Superior temporal gyrus (tissue), 1 donor: Measurements from ENCODE around the gene NPPB.
A peak's percentile ranks its signal among the peaks of the same experiment; 100 is the strongest.

Source experiments
- DNase-seq: peaks from one replicate; pipeline ENCODE4 v3.0.0-alpha.2; 2016; ENCODE audit errors: extremely low spot score

Gene NPPB

DNA sequence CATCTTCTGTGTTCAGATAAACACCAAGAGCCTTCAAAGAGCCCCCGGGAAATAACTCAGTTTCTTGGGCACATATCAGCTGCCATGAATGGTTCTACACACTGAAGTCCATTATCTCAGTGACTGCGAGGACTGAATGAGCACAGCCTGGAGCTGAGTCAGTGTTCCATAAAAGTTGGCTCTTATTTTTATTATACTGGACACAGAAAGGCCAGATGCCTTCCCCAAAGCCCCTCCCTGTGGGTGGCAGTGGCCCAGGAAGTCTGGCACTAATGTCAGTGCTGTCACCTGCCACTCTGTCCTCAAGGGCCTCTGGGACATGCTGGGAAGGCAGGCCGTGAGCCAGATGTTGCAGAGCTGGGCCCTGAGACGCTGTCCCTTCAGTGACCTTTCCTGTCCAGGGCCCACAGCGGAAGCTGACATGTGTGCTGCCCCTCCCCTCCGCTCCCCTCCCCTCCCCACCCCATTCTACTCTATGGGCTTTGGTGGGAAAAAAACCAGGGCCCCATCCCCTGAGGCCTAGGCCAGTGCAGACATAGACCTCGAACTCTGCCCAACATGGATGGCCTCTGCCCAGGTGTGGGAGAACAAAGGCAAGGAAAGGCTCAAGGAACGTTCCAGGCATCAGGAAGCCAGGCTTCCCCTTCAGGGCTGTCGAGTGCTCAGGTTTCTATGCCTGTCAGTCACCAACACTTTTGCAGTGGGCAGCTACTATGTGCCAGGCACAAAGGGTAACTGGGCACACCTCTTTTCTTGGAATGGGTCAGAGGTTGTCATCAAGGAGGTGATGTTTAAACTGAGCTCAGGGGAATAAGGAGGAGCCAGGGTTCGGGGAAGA, 22.4 kb upstream of the NPPB start:
- peak; percentile 34 for DNase-seq

DNA sequence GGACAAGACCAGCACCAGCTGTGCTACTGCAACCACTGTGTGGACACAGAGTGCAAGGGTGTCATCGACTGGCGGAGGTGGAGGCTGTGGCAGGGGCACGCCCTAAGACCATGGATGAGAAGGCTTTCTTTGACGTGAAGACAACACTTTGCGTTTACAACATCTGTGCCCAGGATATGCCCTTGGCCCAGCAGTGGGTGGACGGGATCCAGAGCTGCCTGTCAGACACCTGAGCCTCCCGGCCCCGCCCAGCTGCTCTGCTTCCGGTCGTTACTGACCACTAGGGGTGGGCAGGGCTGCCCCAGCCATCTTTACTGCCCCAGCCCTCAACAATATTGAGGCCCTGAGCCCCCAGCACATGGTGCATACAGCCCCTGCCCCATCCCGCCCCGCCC, 21.4 kb upstream of the NPPB start:
- DNase-seq, result no peak

DNA sequence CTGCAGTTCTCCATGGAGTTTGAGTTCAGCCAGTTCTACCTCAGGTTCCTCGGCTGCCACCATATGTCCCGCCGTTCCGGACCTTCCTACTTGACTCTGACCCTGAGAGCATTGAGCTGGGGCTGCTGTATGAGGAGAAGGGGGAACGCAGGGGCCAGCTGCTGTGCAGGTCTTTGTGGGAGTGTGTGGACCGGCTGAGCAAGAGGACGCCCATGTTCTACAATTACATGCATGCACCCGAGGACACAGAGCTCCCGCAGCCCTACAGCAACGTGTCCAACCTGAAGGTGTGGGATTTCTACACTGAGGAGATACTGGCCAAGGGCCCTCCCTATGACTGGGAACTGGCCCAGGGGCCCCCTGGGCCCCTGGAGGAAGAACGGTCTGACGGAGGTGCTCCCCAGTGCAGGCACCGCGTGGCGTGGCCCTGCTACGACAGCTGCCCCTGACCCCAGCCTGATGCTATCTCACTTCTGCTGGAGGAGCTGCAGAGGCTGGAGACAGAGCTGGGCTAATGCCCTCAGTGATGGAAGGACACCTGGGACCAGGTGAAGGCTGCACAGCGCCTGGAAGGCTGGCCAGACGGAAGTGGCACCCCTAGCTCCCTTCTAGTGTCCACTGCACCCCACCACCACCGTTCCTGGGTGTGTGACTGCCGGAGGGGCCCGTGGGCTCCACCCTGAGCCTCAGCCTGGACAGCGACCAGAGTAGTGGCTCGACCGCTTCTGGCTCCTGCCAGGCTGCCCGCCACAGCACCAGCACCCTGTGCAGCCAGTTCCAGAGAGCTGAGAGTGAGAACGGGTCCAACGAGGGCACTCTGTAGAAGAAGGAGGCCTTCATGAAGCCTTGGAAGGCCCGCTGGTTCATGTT, 20.8 kb upstream of the NPPB start:
- no peak for DNase-seq

DNA sequence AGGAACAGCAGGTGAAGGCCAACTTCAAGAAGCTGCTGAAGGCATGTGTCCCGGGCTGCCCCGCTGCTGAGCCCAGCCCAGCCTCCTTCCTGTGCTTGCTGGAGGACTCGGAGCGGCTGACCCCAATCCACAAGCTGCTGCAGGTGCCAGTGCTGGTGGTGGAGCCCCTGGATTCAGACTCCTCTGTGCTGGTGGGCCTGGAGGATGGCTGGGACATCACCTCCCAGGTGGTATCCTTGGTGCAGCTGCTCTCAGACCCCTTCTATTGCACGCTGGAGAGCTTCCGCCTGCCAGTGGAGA, 20.1 kb upstream of the NPPB start:
- no peak for DNase-seq

DNA sequence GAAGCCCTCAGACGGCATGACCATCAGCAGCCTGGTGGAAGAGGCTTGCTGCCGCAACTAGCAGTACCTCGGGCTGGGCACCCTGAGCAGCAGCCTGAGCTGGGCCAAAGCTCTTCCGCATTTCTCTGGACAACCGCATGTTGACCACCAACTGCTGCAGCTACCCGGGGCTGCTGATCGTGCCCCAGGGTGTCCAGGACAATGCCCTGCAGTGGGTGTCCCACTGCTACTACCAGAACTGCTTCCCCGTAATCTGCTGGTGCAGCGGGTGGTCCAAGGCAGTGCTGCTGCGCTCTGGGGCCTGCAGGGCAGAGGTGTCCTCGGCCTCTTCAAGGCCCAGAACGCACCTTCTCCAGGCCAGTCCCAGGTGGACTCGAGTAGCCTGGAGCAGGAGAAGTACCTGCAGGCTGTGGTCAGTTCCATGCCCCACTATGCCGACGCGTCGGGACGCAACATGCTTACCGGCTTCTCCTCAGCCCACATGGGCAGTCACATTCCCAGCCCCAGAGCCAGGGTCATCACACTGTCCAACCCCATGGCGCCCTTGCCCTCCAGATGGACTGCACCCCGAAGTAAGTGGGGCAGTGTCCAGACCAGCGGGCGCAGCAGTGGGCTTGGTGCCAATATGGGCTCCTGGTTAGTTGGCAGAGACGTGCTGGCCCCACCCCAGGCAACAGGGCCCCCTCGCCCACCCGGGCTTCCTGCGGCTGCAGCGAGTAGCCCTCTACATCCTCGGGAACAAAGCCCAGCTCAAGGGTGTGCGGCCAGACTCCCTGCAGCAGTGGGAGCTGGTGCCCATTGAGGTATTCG, 19.5 kb upstream of the NPPB start:
- no peak for DNase-seq

DNA sequence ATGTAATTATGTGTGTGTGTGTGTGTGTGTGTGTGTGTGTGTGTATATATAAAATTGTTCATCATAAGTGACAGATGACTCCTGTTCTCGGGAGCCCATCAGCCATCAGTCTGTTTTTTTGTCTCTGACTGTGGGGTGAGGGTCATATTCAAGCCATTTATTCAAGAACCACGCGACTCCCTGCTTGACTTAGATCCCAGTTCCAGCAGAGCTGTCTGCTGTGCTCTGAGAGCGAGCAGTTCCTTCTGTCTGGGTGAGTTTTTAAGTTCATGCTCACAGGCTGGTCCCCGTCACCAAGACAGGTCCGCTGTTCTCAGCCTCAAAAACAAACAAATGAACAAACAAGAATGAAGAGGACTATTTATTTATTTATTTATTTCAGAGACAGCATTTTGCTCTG, 18.3 kb upstream of the NPPB start:
- DNase-seq, result no peak

DNA sequence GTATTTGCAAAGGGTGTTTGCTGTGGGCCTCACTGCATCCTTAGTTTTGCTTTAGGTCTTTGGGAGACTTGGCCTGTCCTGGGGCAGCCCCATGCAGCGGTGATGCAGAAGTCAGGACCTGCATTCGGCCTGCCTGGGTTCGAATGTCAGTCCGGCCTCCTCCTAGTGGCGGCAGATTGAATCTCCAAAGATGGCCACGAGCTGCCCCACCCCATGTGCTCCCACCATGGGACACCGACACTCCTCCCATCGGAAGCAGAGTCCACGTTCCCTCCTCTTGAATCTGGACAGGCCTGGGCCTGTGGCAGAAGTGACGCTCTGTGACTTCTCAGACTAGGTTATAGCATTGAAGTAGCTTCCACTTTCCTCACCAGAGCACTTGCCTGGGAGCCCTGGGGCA, 16.3 kb upstream of the NPPB start:
- no peak for DNase-seq

DNA sequence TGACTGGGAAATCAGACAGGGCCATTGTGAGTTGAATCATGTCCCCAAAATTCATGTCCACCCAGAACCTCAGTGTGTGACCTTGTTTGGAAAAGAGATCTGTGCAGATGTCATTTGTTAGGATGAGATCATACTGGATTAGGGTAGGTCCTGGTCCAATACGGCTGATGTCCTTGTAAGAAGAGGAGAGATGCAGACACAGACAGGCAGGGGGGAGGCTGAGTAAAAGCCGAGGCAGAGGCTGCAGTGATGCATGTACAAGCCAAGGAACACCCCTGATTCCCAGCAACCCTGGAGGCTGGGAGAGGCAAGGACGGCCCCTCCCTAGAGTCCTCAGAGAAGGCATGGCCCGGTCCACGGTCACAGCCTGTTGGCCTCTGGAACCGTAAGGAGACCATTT, 15.9 kb upstream of the NPPB start:
- no peak for DNase-seq

DNA sequence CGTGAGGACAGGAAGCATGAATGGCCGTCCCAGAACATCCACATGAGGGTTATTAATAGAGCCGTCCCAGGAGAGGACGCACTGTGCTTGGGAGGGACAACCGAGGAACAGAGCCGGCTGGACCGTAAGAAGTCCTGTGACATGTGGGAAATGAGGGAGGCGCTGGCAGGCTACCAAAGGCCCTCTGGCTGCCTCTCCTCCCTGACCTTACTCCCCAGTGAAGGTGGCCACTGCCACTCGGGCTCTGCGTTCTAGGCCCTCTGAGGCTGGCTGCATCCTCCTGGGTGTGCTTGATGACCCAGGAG, 15.5 kb upstream of the NPPB start:
- DNase-seq, result no peak

DNA sequence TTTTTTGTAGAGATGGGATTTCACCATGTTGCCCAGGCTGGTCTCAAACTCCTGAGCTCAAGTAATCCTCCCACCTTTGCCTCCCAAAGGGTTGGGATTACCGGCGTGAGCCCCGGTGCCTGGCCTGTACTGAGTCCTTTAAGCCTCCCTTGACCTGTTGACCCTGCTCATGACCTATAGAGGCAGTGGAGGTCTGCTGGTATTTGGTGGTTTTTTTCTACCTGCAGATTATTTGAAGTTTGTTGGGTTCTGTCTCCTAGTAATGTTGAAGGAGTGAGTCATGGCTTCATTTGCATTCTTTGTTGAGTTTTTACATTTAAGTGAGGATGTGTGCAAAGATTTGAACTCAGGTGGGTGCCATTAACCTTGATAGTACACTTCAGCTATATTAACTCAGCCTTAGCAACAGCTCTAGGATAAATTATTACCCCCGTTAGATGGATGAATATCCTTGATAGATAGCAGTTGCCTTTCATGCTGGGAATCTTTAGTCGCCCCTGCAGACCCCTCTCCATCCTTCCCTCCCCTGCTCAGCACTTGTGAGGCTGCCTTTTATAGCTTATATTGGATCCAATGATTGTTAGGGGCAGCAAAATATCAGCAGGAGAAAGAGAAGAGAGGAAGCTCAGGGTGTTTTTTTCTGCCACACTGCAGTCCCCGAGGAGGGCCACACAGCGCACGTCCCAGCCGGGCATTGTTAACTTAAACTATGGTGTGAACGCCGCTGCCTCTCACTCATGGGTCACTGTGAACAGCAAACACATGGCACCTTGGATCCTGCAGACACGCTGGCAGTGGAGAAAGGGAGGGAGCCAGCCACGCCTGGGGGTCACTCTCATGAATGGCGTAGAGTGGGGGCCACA, 14.9 kb upstream of the NPPB start:
- no peak for DNase-seq

DNA sequence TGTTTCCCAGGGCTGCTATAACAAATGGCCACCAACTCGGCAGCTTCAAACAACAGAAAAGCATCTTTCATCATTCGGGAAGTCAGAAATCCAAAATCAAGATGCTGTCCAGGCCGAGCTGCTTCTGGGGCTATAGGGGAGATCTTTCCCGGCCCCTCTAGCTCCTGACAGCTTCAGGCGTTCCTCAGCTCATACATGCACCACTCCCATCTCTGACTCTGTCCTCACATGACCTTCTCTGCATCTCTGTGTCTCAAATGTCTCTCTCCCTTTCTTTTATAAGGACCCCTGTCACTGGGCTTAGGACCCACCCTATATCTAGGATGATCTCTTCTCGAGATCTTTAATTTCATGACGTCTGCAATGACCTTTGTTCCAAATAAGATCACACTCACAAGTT, 13.8 kb upstream of the NPPB start:
- DNase-seq, result no peak

DNA sequence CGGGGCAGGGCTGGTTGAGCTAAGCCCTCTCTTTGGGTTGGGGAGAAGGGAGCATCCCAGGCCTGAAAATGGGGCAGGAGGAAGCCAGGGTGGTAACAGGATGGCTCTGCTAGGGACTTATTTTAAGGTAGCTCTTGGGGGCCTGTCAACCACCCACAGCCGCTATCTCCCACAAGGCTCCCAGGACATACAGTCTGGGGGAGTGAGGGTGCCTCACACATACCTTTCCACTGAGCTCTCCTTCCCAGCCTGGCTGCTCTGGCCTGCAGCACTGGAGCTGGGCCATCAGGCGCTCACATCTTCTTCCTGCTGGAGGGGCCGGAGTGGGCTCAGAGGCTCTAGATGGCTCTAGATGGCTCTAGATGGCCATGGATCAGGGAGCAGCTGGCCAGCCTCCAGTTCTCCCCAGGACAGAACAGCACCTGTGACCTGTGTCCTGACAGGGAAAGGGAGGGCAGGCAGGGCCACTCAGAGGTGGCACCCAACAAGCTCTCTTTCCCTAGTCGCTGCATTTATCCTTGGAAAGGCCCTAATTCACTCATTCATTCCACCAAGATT, 11.0 kb upstream of the NPPB start:
- DNase-seq, result no peak

DNA sequence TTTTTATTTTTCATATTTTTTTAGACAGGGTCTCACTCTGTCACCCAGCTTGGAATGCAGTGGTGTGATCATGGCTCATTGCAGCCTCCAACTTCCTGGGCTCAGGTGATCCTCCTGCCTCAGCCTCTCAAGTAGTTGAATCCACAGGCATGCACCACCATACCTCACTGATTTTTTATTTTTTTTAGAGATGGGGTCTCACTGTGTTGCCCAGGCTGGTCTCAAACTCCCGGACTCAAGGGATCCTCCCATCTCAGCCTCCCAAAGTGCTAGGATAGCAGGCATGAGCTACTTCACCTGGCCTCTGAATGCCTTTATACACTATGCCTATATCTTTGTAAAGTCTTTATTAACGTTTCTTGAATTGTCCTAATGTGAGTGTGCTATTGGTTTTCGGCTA, 10.4 kb upstream of the NPPB start:
- DNase-seq, result no peak

DNA sequence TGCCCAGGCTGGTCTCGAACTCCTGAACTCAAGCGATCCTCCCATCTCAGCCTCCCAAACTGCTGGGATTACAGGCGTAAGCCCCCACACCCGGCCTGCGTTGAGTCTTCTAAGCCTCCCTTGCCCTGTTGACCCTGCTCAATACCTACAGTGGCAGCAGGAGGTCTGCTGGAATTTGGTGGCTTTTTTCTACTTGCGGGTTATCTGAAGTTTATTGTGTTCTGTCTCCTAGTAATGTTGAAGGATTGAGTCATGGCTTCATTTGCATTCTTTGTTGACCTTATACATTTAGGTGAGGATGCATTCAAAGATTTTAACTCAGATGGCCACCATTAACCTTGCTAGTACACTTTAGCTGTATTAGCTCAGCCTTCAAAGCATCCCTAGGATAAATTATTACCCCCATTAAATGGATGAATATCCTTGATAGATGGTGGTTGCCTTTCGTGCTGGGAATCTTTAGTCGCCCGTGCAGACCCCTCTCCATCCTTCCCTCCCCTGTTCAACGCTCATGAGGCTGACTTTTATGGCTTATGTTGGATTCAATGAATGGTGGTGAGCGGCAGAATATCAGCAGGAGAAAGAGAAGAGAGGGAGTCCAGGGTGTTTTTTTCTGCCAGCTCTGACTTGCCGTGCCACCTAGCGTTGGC, 9.7 kb upstream of the NPPB start:
- DNase-seq, result no peak

DNA sequence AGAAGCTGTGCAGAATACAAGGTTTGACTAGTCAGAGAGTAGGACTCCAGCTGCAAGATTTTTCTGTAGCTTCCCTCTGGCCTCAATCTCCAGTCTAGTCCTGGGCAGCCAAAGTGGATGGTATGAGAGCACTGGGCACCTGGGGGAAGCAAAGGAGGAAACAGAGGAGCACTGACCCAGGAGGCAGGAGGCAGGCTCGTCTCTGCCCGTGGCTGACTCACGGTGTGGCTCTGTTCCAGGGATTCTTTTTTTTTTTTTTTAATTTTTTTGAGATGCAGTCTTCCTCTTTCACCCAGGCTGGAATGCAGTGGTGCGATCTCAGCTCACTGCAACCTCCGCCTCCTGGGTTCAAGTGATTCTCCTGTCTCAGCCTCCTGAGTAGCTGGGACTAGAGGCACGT, 4.1 kb upstream of the NPPB start:
- DNase-seq, result no peak

DNA sequence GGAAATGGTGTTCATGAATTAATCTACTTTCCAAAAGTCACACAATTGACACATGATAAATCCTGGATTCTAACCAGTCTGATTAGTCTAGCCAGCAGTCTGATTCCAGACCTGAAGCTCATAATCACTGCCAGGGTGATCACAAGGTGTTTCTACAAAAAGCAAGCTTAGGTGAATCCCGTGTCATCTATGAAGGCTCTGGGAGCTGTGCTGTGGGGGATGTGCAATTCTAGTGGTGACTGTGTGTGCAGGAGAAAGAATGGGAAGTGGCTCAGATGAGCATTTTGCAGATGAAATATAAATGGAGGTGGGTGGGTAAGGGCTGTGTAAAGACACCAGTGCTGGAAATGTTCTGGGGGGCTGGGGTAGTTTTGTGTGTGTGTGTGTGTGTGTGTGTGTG, 1.8 kb upstream of the NPPB start:
- no peak for DNase-seq

DNA sequence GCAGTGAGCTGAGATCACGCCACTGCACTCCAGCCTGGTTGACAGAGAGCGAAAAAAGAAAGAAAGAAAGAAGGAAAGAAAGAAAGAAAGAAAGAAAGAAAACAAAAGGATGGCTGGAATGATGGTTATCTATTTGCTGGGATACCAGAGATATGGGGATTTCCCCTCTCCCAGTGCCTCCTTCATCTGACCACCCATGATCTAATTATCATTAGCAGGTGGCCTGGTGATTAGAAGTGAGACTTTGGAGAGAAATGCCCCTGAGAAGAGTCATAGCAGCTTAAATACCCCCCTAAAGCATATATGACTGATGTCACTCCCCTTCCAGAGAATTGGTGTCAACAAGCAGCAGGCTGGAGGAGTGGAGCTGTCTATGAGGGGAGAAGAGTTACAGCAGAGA, 1.3 kb upstream of the NPPB start:
- DNase-seq, result no peak

DNA sequence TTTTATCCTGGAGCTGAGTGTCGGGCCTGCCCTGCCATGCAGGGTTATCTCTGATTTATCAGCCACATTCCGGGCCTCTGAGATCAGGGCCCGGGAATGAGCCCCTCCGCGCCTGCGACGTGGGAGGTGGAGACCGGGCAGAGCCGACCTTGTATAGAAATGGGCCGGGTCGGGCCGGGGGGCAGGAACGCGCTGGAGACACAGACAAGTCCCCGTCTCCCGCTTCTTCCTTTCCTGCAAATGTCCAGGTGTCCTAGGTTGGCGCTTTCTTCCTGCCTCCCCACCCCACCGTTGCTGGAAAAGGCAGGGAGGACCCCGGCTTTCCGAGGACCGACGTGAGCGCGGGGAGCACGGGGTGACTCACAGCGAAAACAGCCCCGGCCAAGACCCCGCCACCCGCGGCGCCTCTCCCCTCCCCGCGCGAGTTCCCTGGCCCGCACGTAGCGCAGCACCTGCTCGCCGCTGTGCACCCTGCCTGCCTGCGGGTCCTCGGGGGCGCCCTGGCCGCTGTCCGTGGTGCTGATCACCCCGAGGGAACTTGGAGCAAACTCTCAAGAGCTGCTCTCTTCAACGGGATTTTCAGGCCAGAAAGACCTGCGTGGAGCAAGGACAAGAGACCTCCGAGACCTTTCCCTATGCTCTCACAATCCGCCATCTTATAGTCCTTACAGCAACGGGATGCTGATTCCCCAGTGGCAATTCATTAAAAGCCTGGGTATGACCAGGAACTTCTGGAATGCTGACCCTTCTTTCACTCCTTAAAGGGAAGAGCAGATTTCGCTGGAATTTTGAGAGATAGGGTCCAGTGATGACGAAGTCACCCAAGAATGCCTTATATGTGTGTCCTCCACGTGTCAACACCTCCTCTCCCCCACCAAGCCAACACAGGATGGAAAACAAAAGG, 475 bp upstream of the NPPB start:
- DNase-seq, result no peak

DNA sequence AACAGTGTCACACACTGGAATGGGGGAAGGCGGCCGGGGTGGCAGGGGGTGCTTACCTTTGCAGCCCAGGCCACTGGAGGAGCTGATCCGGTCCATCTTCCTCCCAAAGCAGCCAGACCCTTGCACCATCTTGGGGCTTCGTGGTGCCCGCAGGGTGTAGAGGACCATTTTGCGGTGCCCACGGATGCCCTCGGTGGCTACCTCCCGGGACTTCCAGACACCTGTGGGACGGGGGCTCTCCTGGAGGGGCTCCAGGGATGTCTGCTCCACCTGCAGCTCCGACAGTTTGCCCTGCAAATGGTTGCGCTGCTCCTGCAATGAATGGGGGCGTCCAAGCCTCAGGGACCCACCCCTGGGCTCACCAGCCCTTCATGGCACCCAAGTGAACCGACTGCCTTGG, 587 bp downstream of the NPPB start:
- no peak for DNase-seq
